Mesenteric fat pad (tissue), 1 donor: Measurements from ENCODE around the gene EIF4E3. TPM values are rescaled to one million over a fixed set of nuclear protein-coding genes. Genes with fewer than 3 reads are reported as not detected.

Experiments used
- DNase-seq: peaks from one replicate; pipeline ENCODE4 v3.0.0-alpha.2; 2020; ENCODE audit warnings: low spot score
- total RNA-seq: library from RNA; stranded (reverse); fragmentation: NEBNext Ultra II Directional; extraction: Animal tissue kit (Norgen Biotek cat#: 25700); gene quantifications from one replicate; pipeline ENCODE4 v1.2.1, GENCODE V29; 2021
- donor health status: DM: yes; HTN: yes; CAD: no.

EIF4E3 gene
- total RNA-seq, 1 donor from 2014 or later = 34.9 TPM

DNA sequence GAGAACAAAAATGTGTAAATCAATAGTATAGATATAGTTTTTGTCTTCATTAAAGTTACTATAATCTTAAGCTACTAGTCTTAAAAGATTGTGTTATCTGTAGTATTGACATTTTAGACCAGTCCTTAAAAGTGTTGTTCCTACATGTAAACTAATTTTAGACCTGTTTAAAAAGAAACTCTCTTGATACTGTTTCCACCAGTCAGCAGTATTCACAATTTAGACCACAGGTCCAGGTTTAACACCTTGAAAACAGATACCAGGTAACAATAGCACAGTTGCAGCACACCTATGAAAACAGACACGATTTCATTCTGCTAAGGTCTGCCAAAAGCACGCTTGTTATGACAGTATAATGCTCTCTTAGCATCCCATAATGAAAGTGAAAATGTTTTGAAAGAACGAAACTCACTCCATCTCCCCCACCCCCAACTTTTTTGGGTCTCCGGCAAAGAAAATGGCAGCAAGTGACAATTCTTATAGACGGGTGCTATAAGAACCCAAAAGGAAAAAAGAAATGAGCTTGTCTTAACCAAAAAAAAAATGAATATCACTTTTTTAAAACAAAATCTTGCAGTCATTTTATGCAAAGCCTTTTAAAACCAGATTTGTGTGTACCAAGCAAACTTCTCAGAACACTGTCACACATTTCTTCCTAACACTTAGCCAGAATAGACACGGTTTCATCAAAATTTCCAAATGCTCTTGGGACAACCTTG lies 1.6 kb downstream of the EIF4E3 start:
- no peak for DNase-seq

DNA sequence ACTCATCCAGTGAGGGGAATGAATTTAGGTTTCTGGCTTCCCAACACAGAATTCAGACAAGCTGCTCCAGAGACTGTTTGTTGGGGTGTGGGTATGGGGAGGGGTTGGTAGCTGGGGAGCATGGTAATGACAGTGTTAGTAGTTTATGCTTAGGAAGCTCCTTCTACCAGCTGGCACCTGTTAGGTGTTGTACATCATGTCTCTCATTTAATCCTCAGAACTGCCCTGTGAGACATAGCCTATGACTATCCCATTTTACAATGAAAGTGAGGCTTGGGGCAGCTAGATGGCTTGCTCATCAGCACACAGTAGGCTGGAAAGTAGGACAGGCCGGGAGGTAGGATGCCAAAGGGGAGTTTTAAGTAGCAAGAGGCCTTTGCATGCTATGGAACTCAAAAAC lies 2.5 kb downstream of the EIF4E3 start:
- DNase-seq = no peak

DNA sequence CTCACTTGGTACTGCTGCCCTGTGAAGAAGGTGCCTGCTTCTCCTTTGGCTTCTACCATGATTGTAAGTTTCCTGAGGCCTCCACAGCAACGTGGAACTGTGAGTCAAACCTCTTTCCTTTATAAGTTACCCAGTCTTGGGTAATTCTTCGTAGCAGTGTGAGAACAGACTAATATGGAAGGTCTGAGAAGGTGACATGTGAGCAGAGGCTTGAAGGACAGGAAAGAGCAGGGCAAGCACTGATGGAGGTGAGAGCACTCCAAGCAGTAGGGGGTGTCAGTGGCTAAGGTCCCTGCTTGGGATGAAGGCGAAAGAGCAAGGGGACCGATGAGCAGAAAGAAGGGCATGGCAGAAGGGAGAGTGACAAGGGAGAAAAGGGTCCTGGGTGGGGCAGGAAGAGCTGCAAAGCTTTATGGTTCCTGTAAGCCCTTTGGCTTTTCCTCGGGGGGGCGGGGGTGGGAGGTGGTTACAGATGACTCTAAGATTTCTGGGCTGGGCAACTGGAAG lies 3.5 kb downstream of the EIF4E3 start:
- no peak for DNase-seq

DNA sequence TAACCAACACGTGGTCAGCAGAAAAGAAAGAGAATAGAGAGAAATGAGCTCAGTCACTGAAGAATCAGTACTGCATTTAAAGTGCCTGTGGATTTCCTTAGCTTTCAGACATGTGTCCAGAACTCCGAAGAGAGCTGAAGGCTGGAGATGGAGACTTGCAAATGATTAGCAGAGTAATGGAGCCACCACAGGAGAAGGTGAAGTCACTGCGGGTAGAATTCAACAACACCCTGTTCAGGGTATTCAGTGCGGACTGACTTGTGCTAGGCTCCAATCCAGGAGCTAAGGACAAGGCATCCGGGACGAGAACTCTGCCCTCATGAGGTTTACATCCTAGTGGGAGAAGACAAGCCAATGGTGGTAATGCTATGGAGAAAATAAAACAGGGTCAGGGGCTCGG lies 4.2 kb downstream of the EIF4E3 start:
- DNase-seq = no peak

DNA sequence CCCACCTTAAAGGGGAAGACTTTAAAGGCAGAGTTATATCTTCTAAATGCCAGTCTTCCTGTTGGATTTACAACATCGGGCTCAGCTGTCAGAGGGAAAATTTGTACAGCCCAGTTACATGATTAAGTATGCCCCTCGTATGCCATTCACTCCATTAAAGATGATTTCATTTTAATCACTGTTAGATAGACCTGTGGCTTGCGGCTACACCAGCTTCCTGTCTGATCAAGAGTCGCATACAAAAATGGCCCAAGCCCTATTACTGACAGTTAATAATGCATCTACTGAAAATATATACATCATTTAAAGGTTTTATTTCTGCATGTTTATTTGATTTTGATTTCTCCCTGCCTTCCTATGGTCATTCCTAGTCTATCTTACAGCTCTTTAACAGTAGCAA lies 7.1 kb downstream of the EIF4E3 start:
- no peak for DNase-seq

DNA sequence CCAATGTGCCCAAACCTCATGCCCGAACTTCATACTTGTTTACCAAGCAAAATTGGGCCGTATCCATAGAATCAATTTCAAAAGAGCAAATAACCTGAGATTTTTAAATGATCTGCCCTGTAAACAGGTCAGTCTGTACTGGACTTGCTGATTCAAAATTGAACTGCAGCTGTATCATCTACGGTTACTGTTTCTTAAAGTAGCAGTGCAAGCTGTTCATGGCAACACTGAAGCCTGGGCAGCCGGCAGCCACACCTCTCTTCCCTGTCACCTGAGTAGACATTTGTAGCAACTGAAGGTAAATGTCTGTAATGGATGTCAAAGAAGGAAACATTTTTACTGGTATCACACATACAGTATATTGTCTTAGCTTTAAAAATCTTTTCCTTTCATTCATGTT lies 10.6 kb downstream of the EIF4E3 start:
- no peak for DNase-seq

DNA sequence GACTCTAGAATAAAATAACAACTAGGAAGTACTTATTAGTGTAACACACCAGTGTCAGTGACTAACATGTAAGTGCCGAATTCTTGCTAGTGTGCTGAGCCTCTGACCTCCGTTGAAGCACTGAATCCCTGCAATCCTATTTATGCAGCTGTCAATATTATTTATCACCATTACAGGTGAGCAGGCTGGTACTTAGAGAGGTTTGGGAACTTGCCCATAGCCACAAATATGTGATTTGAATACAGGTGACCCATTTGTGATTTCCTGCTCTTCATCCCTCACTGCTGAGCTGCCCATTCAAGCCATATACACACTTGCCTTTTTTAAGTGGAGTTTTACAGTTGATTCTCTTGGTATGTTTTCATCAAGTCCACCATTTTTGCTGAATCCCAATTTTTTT lies 12.2 kb downstream of the EIF4E3 start:
- DNase-seq = no peak

DNA sequence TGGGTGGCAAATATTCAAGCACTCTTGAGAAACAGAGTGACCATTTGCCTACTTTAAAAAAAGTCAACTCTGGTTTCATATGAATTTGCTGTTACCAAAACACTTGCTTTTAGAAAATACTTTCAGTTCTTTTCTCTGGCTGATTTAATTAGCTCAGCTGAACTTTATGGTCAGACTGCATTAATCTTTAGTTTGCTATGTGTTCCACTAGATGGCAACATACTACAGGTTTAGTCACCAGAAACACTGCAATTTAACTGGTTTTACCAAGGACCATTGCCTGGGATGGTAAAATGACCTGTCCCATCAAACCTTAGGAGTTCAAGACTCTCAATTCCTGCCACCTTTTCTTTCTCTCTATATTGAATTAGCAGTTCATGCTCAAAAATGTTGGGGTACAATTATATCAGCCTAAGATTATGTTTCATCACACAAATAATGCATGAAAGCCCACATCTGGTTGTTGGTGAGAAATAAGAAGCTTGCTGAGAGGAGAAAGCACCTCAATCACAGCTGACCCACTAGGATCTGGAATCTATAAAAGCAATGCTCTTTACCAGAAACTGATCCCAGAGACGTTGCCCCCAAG lies 14.2 kb downstream of the EIF4E3 start:
- DNase-seq = no peak

DNA sequence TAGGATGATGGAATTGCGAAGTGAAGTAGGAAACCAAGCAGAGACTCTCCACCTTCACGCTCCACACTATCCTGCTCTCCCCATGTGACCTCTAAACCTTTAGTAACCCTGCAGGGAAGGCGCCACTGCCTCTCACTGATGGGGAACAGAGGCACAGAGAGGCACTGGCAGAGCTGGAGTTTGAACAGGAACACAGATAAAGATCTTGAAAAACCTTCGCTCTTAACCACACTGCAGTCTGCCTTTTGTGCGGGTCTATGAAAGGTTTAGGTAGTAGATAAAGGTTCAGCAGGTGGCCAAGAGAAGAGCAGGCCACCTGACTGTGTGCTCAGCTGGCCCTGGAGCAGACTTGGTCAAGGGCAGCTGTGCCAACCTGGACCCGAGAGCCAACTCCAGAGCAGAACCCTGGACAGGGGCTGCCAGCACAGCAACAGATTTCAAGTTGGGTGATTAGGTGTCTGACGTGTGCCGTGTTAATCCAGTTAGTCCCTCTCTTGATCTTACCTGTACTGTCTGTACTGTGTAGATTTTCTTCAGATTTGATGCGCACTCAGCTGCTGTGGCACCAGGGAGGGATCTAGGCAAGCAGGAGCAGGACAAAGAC lies 15.2 kb downstream of the EIF4E3 start:
- no peak for DNase-seq

DNA sequence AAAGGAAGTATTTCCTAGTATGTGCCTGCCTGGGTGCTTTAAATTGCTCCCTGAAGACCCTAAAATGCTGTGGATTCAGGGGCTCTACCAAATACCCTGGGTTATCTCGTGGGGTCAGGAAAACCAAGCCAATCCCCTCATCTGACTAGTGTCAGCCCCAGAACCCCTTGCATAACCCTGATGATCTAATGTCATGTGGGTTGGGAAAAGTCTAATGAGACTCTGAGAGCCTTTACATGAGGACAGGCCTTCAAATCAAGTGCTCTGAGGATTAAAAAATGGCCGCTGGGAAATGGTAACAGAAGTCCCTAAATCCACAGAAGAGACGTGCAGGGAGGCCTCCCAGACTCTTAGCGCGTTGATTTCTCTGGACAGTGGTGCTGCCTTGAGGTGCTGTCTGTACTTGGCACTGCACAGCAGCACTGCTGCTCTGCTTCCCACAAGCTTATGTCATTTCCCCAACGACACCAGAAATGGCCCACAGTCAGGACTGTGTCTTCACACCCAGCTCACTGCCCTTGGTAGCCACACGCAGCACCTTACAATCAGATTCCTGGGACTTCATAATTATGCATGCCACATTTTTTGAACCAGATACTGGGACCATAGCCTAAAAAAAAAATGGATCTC lies 16.6 kb downstream of the EIF4E3 start:
- DNase-seq = no peak

DNA sequence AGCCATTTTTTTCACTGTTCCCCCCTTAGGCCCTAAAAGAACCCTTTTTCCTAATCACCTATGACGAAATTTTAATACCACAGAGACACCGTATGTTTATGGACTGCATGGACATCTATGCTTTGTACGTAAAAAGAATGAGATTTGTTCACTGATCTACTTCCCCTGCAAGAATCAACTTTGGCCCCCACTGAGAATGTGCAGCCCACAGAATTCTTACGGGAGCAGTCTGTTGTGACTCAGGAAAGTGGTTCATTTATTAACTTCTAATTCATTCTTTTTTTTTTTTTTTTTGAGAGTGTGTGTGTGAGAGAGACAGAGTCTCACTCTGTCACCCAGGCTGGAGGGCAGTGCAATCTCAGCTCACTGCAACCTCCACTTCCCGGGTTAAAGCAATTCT lies 17.6 kb downstream of the EIF4E3 start:
- DNase-seq = no peak

DNA sequence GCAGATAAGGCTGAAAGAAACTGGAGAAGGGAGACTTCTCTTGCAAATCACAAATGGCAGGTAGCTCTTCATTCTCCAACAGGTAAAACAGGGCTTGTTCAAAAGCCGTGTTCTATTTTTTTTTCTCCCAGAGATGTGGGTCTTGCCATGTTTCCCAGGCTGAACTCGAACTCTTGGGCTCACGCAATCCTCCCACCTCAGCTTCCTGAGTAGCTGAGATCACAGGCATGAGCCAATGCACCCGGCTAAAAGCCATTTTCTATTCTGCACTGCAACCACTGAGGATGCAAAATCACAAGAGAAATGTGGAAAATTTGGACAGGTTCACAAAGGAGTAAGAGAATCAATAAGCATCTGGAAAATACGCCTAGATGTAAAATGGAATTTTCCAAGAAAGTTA lies 19.5 kb downstream of the EIF4E3 start:
- DNase-seq = no peak

DNA sequence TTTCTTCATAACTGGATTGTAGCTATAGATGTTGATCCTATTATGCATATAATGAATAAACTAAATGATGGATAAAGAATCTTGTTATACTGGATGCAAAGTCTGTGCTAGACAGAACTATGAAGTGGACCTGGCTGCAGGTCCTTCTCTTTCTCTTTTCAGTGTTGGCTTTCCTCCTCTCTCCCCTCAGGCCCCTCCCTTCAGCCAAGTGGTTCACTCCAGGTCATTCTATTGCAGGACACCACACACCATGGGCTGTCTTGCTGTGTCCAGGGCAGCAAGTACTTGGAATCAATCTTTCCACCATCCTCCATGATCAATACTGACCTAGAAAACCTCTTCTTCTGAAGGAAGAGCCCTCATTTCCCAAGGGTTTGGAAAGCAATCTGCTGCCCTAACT lies 20.3 kb downstream of the EIF4E3 start:
- no peak for DNase-seq

DNA sequence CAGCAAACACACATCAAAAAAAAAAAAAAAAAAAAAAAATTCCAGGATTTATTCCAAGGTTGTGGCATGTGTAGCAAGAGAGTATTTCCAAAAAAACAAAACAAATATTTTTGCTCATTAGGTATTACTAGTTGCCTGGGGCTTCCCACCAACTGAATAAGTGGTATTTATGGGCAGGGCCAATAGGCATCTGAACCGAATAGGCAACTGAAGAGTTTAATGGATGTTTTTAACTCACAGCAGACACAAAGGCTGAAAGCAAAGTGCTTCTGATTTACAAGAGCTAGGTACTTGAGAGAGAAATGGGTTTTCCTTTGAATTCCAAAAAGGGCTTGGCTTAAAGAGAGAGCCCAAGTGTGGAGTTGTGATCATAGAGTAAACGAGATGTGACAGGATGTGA lies 21.4 kb downstream of the EIF4E3 start:
- DNase-seq = no peak

DNA sequence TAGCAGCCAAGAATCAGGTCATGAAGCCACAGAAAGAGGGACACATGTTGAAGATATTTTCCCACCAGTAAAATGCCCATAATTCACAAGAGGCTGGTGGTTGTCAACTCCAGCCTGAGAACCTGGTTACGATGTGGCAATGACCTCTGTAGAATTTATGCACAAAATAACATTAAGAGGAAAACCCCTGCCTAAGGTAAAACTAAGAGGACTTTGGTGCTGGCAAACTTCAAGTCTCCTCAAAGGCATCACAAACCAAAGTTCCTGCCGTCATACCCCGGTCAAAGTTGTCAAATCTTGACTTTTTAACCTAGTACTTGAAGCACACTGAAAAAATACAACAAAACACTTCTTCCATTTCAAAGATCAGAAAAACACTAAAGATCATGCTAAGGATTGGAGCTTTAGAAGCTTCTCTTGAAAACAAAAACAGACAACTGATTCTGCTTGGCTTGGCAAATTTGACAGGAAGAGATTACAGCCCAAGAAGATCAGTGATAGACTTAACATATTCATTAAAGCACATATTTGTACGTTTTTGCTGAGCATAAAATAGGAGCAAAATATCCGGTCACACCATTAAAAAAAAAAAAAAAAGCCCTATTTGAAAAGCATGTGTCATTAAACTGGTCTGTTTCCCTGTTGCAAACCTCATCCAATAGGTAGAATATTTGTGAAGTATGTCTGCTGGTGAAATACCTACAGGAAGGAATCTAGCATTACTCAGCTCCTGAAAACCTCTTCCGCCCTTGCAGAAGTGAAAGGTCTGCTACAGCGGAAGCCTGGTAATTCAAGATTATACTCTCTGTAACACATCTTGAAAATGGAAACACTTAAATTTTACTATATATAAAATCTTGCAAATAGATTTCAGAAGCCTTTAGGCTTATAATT lies 22.8 kb downstream of the EIF4E3 start:
- no peak for DNase-seq

DNA sequence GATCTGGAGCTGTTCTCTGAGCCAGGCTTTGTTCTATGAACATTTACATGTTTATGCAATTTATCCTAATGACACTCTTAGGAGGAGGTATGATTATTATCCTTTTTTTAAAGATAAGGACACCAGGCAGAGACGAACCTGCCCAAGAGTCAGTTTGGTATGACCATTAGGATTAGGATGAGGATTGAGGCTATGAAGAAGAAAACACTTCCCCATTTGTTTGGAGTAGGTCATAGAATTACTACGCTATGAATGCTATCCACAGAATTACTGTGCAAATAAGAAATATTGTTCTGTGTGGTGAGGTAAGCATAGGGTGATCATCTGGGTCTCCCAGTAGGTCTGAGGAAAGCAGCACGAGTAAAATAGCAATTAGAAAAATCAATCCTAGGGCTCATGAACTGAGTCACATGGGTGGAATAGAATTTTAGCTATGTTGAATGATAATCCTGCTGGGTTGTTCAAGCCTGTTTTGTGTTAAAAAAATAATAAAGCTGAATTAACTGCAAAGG lies 23.9 kb downstream of the EIF4E3 start:
- no peak for DNase-seq

DNA sequence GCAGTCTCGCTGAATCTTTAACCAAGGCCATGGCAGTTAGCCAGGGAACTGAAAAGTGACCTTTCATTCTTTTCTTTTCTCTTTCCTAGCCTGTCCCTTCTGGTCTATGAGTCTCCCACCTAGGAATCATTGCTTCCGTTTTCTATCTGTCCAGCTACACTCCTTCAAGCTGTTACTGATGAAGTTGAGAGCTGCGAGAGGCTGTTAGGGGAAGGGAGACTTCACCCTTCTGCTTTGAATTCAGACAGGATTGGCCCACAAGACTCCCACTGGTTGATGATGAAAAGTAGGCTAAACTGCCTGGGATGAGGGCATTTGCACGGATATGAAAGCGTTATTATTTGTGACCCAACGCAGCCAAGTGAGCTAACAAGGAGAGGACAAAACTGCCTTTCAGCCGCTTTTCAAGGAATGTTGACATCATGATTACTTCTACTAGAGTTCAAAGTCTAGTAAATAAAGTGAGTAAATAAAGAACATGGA lies 30.2 kb downstream of the EIF4E3 start:
- no peak for DNase-seq

DNA sequence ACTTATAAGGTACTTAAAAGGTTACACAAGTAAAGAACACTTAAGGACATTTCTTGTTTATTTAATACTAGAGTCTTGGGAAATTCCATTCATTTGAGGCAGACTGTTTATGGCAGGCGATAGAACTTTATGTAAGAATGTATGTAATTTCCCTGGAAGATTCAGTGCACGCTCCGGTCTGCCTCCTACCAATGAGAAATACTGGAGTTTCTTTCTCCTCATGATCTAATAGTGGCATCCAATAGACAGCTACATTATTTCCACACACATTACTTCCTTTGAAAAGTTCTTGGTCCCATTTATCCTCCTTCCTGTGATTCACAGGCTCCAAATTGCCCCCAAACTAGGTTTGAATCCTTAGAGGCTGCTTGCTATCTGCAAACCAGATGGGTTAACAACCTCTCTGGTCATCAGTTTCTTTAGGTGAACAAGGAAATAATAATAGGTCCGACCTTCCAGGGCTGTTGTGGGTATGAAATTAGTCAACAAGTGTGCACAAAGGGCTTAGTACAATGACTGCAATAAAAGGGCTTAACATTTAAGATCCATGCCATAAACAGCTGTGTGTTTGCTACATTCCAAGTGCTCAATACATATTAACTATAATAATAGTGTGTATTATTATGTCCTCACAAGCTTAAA lies 30.7 kb downstream of the EIF4E3 start:
- DNase-seq = no peak

DNA sequence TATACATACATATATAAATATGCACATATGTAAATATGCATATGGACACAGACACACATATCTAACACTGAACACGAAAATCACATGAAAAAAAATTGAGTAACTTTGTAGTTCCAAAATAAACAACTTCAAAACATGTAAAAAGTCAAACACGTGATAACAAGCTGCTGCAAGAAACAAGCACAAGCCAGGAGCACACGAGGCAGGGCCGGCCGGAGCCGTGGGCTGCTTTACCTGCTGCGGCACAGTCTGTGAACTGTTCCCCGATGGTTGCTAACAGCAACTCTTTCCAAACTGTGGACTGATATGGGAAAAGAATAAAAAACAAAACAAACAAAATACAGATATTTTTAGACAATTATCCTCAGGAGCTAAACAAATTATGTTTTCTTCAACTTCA lies 31.6 kb downstream of the EIF4E3 start:
- no peak for DNase-seq

DNA sequence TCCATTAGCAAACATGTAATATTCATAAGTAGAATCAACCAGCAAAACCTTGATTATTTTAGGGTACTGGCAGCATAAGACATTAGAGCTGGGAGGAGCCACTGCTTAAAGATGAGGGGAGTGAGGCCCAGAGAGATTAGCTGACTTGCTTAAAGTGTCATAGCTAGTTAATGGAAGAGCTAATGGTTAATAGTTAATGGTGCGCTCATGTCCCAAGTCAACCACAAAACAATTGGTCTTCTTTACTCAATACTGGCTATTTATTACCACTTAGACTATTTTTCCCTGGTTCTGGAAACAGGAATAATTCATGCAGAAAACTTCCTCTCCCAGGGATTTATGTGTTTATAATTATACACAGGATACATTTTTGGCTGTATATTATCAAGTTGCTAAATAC lies 33.1 kb downstream of the EIF4E3 start:
- DNase-seq = no peak
